GM19043 (cell line): ENCODE results near the gene SLC19A3.
"Not testable (repeated sequence)": the region's sequence is repeated elsewhere in the genome, so short reads cannot be mapped to it uniquely, and the experiment has no call there.

Experiments used
- ATAC-seq: cut with Tn5 transposase; IDR thresholded peaks from one replicate; pipeline ENCODE4 v1.9.1; 2021; ENCODE audit warnings: low read depth; ENCODE audit not compliant: unreplicated experiment

Gene SLC19A3

DNA sequence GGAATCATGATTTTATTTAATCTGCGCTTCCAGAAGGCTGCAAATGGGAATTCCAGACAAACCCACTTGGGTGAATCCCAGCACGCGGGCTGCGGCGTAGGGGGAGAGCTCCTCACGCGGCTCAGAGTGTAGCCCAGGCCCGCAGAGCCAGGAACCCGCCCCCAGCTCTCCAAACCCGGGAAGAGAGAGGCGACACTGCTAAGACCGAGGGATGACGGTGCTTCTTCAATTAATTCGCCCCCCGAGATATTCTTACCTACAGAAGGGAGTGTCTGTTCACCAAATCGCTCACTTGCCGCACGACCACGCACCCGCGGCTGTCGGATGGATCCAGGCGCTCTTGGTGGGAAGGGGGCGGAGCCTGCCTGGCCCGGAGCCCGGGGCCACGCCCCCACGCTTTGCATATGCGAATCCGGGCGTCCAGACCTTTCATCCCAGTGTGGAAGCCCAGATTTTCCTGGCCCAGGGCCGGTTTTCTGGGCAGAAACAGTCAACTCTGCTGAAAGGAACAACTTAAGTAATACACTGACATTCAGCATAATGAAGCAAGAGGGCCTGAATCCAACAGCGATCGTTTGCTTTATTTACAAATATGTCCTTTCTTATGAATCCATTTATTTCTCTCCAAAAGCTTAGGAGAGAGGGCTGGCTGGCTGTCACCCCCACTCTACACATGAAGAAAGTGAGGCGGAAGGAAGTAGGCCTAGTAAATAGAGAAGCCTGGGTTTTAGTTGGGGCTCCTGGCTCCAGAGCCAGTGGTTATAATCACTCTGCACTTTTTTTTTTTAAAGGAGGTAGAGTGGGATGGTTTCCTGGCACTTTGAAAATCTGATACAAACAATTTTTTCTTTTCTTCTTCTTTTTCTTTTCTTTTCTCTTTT, at the start of gene SLC19A3:
SLC19A3 (minus strand) TSS at position 342 of the 881 bp plus-strand sequence. CDS start 15,710 bp downstream, outside the sequence.
- ATAC-seq: no peak

DNA sequence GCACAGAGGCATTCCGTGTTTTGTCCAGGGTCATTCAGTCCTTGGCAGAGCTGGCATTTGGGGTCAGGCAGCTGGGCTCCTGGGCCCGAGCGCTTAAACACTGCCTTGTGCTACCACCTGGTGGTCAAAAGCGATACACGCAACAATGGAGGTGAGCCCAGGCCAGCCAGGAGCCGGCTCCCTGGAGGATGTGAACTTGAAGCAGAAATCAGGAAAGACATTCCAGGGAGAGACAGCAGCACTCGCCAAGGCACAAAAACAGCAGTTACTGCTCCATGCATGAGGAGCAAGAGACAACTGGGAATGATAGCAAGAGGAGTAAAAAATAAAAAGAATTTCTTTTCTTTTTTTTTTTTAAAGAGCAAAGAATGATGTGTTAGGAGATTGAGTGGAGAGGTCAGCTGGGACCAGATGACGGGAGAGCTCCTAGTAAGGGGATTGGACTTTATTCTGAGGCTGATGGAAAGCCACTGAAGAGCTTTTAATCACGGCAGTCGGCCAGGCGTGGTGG, 48.6 kb upstream of the SLC19A3 start:
- peak; percentile 97 for ATAC-seq

DNA sequence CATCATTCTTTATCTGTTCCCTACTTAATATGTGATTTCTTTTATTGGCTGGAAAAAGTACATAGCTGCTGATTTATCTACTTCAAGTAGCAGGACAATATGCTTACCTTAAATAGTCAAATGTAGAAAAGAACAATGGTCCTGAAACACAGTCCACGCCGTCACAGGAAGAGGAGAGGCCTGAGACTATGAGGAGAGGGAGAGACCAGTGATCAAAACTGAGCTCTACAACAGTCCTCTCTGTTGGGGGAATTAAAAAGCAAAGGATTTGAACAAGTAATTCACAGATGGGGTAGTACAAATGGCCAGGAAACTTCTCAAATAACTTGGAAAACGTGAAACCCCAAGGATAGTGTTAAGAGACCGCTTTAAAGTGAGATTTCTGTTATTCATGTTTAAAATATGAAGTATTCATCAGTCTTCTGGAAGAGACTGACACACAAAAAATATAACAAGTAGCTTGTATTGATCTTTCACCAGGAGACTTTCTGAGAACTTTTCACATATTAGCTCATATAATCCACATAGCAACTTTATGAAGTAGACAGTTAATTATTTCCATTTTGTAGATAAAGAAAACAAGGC, 48.1 kb upstream of the SLC19A3 start:
- no peak for ATAC-seq

- ATAC-seq: no peak
Observed at GRCh38 chr2:227761740-227762476, 44.1 kb upstream of the SLC19A3 start.

DNA sequence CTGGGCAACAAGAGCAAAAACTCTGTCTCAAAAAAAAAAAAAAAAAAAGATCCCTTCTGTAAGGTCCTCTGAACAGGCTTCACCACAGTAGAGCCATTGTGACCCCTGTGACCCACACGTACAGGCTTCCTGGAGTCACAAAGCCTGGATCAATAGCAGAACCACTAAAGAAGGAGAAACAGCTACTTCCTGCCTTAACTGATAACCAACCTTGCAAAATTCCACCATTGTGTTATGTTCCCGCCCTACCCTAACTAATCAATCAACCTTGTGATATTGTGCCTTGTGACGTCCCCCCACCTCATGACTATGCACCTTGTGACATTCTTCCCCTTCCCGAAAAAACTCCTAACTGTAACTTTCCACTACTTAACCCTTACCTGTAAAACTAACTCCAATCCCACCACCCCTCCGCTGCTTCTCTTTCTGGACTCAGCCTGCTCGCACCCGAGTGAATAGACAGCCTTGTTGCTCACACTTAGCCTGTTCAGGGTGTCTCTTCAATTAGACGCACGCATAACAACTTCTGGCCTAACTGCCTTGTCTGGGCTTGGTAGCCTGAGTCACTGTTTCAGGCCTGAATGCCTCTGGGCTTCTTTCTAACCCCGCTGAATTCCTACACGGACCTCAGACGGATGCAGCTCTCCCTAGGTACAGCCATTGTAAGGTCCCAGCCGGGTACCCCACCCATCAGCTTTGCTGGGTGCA, 41.7 kb upstream of the SLC19A3 start:
- no peak for ATAC-seq

- ATAC-seq: not testable (repeated sequence)
Observed at GRCh38 chr2:227756261-227756660, 38.4 kb upstream of the SLC19A3 start.

DNA sequence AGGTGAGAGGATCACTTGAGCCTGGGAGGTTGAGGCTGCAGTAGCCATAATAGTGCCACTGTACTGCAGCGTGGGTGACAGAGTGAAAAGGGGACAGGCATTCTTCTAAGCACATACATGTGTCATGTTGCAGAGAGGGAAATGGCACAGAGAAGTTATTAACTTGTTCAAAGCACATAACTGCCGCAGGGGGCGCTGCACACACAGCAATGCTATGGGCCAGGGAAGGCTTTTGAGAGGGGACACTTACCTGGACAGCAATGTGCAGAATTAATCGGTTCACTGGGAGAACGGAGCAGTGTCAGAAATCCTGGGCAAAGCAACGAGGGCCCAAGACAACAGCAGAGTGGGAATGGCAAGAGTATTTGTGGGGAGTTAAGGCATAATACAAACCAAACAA, 30.3 kb upstream of the SLC19A3 start:
- ATAC-seq: no peak

DNA sequence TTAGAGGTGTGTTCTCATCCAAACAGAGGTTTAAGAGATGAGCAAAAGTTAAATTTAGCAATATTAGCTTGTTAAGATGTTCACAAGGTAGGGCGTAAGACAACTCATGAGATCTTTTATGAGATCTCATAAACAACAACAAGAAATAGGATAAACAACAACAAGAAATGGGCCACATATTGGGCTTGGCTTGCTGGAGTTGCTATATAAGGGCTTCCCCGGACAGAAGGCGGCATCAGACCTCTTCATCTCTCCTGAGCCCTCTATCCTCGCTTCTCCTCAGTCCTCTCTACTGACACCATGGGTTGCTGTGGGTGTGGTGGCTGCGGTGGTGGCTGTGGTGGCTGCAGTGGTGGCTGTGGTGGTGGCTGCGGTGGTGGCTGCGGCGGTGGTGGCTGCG, 27.8 kb upstream of the SLC19A3 start, which contains the start of gene SCYGR8:
SCYGR8 (plus strand) TSS at position 301 of the 400 bp plus-strand sequence; CDS start at position 301, 0 bp downstream.
- ATAC-seq: no peak

DNA sequence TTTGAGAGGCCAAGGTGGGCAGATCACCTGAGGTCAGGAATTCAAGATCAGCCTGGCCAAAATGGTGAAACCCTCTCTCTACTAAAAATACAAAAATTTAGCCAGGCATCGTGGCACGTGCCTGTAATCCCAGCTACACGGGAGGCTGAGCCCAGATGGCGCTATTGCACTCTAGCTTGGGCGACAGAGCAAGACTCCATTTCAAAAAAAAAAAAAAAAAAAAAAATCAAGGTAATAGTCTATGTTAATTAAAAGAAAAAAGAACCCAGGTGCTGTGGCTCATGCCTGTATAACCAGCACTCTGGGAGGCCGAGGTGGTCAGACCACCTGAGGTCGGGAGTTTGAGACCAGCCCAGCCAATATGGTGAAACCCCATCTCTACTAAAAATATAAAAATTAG, 22.9 kb upstream of the SLC19A3 start:
- not testable (repeated sequence) for ATAC-seq

GRCh38 chr2:227739351-227739750, 21.5 kb upstream of the SLC19A3 start:
- no peak for ATAC-seq

DNA sequence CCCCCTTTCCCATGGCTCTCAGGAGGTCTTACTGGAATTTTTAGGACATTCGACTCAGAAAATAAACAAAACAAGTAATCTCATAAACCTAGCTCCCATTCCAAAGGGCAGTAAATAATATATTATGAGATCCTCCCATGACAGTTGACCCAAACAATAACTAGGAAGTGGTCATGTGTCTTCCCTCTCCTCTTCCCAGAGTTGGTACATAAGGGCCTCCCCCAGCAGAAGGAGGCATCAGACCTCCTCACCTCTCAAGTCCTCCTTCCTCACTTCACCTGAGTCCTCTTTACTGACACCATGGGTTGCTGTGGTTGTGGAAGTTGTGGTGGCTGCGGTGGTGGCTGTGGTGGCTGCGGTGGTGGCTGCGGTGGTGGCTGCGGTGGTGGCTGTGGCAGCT, 10.2 kb upstream of the SLC19A3 start, which contains the start of gene SCYGR7:
SCYGR7 (plus strand) TSS at position 301 of the 400 bp plus-strand sequence; CDS start at position 301, 0 bp downstream.
- no peak for ATAC-seq

DNA sequence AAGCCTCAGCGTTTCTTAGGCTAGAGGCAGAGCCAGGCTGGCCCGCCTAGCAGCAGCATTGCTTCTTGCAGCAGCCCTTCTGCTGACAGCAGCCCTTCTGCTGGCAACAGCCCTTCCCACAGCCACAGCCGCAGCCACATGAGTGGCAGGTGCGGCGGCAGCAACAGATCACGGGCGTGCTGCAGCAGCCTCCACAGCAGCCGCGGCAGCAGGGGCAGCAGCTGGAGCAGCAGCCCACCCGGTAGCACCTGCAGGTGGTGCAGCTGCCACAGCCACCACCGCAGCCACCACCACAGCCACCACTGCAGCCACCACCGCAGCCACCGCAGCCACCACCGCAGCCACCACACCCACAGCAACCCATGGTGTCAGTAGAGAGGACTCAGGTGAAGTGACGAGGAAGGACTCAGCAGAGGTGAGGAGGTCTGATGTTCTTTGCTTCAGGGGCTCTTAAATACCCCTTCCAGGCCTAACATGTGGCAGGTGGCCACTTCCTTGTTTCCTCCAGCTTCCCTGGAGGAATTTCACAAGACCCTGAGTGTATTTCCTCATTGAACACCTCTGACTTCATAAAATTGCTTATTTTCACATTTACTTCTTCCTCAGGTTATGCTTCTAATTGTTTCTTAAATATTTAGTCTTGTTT, 6.7 kb upstream of the SLC19A3 start, which contains the start of gene SCYGR6:
SCYGR6 (minus strand) TSS at position 364 of the 646 bp plus-strand sequence; CDS start at position 364, 0 bp downstream.
- ATAC-seq: no peak

DNA sequence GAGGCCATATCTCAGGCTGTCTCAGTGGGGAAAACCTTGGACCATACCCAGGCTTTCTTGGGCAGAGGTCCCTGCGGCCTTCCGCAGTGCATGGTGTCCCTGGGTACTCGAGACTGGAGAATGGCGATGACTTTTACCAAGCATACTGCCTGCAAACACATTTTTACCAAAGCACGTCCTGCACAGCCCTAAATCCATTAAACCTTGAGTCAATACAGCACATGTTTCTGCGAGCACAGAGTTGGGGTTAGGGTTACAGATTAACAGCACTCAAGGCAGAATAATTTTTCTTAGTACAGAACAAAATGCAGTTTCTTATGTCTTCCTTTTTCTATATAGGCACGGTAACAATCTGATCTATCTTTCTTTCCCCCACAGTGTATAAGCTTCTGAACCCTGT, 5.0 kb upstream of the SLC19A3 start:
- ATAC-seq: not testable (repeated sequence)

GRCh38 chr2:227720680-227721079, 2.9 kb upstream of the SLC19A3 start:
- no peak for ATAC-seq

- ATAC-seq: no peak
Observed at GRCh38 chr2:227719641-227720040, 1.8 kb upstream of the SLC19A3 start.

DNA sequence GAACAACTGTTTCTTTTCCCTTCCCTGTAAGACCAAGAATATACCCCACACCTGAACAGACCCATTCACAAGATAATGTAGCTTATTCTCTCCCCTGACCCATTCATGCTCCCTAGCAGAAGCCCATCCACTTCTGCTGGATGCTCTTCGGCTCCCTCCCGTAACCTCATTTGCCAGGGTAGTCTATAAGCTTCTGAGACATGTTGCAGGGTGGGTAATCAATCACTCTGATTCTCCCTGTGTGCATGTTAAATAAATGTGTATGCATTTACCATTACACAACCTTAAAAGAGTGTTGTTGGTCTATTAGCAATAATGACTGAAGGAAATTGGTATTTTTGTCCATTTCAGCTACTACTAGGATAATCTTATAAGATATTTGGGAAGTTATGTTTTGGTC, 1.3 kb downstream of the SLC19A3 start:
- no peak for ATAC-seq

DNA sequence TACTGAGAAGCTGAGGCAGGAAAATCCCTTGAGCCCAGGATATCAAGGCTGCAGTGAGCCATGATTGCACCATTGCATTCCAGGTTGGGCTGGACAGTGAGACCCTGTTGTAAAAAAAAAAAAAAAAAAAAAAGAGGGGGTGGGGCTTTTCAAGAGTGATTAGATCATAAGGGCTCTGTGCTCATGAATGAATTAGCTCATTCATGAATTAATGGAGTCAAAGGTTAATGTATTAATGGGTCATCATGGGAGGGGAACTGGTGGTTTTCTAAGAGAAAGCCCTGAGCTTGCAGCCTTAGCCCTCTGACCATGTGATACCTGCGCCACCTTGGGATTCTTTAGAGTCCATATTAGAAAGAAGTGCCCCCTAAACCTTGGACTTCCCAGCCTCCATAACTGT, 4.5 kb downstream of the SLC19A3 start:
- ATAC-seq: no peak

- ATAC-seq: no peak
Observed at GRCh38 chr2:227710986-227711385, 6.8 kb downstream of the SLC19A3 start.

GRCh38 chr2:227707390-227707789, 10.4 kb downstream of the SLC19A3 start:
- ATAC-seq: no peak

DNA sequence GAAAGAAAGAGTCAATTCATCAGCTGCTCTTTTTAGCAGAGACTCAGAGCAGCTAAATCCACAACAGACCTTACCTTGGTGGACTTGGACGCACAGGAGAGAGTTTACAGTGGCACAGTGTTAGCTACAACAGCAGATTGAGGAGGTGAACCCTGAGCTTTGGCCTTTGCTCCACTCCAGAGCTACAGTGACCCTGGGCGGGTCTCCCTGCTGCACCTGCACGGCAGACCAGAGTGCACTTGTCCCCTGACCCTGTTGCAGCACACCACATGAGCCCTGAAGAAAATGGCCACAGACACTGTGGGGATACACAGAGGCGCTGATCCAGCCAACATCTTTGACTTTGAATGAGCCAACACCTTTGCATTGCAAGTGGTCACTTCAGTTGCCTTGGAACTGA, 11.0 kb downstream of the SLC19A3 start:
- no peak for ATAC-seq
